Kidney (tissue), 14 donors: ENCODE data around the gene TNFRSF14. TPM values are rescaled to one million over a fixed set of nuclear protein-coding genes. Genes with fewer than 3 reads are reported as not detected.
"Not testable (repeated sequence)": the region's sequence is repeated elsewhere in the genome, so short reads cannot be mapped to it uniquely, and the experiment has no call there.

ENCODE experiments used
- DNase-seq, 5 donors: peaks; one replicate each; pipeline ENCODE4 v3.0.0-alpha.2; 2013 to 2020
- FAIRE-seq: peaks from 2 replicates; lab custom pipeline; 2012; peaks lifted over from hg19 to GRCh38; lab: Jason Lieb, UNC
- H3K27ac ChIP-seq, 2 donors: one replicate each; pipeline ENCODE4 v1.7.0; 2013; ENCODE audit warnings: low read depth in 2 of 2, low read length in 2 of 2, inconsistent platforms in 1 of 2
- H3K27me3 ChIP-seq: one replicate; pipeline ENCODE4 v1.7.1; 2013; ENCODE audit warnings: low read length, inconsistent platforms; ENCODE audit not compliant: control insufficient read depth, insufficient read depth
- H3K36me3 ChIP-seq, 3 donors: one replicate each; pipeline versions ENCODE4 v1.7.0 to v1.7.1; 2013; ENCODE audit warnings: low read length in 3 of 3, control low read depth in 1 of 3, inconsistent platforms in 1 of 3; ENCODE audit not compliant: insufficient read depth in 3 of 3, control insufficient read depth in 2 of 3
- H3K4me1 ChIP-seq, 3 donors: one replicate each; pipeline versions ENCODE4 v1.7.0 to v1.7.1; 2013; ENCODE audit warnings: low read length in 3 of 3, inconsistent platforms in 1 of 3, low read depth in 1 of 3; ENCODE audit not compliant: control insufficient read depth in 2 of 3, insufficient read depth in 2 of 3
- H3K4me3 ChIP-seq, 3 donors: one replicate each; pipeline versions ENCODE4 v1.7.0 to v1.8.1; 2013; ENCODE audit warnings: low read length in 3 of 3, control low read depth in 1 of 3, inconsistent platforms in 1 of 3
- H3K9ac ChIP-seq, 3 donors: one replicate each; pipeline versions ENCODE4 v1.7.0 to v1.7.1; 2013; ENCODE audit warnings: low read length in 3 of 3, control low read depth in 1 of 3, inconsistent platforms in 1 of 3
- H3K9me3 ChIP-seq, 3 donors: one replicate each; pipeline versions ENCODE4 v1.7.0 to v1.7.1; 2013; ENCODE audit warnings: low read length in 3 of 3, control low read depth in 1 of 3, inconsistent platforms in 1 of 3; ENCODE audit not compliant: control insufficient read depth in 2 of 3, insufficient read depth in 1 of 3
- intact Hi-C: fragments of 100-400 bp; cut with DNase I; formaldehyde crosslinking; loops from one replicate; pipeline ENCODE4 v1.11.1; 2022
- polyA plus RNA-seq: library from polyadenylated mRNA; stranded (reverse); fragments of 350-450 nt; fragmentation: Illumina TruSeq; extraction: RNeasy Lipid Tissue Mini Kit (QIAGEN cat#74804); gene quantifications from one replicate; pipeline ENCODE4 v1.2.3, GENCODE V29; 2014; ENCODE audit warnings: low read depth, low replicate concordance; ENCODE audit not compliant: insufficient read depth
- total RNA-seq: library from RNA; stranded (reverse); fragmentation: NEBNext Ultra II Directional; extraction: Animal tissue kit (Norgen Biotek cat#: 25700); gene quantifications from one replicate; pipeline ENCODE4 v1.2.1, GENCODE V29; 2021
- TF ChIP-seq, protein P1 (sequence below): IDR thresholded peaks from 3 replicates; pipeline ENCODE4 v1.5.1; 2012; ENCODE audit warnings: mild to moderate bottlenecking, moderate library complexity, borderline replicate concordance; ENCODE audit not compliant: insufficient read depth; ENCODE audit errors: extremely low read depth
- donor health status: control.
- donor health status: control.
- donor health status: control.
- donor health status: control.
- donor health status: control.
- donor health status: DM: yes; HTN: yes; CAD: no.
- donor health status: Normal renal cell carcinoma (clear cell type).

The TNFRSF14 gene
- total and polyA plus RNA-seq, 2 donors from 2014 or later: 95.0 to 99.1 TPM

DNA sequence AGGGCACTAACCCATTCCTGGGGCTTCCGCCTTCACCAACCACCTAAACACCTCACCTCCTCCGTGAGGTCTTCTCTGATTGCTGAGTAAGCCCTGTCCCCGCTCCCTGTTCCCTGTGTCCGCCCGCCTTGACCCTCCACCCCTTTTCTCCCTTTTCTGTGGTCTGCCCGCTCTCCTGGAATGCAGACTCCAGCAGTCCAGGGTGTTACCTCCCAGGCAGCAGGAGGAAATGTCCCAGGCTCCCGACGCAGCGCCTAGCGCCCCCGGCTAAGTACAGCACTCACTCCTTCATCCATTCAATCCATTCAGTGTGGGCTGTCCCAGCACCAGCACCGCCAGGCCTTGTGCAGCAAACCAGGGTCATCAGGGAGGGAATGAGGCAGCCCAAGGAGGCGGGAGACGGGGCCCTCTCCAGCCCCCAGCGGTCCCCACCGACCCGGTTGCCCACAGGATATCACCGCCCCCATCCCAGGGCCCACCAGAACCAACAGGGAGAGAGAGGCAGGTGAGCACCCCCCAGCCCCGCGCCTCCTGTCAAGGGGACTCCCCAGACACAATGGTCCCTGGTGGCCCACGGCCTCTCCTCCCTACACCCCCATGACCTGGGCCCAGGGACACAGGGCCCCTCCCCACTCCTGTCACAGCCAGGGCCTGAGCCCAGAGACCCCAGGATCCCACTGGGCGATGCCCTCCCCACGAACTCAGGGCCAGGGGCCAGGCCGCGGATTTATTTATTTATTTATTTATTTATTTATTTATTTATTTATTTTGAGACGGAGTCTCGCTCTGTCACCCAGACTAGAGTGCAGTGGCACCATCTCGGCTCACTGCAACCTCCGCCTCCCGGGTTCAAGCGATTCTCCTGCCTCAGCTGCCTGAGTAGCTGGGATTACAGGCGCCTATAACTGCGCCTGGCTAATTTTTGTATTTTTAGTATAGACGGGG is 10.2 kb downstream of the TNFRSF14 start:
- no peaks in the 10 kb centered on the region for H3K36me3 ChIP-seq
- TF ChIP-seq, protein P1, sequence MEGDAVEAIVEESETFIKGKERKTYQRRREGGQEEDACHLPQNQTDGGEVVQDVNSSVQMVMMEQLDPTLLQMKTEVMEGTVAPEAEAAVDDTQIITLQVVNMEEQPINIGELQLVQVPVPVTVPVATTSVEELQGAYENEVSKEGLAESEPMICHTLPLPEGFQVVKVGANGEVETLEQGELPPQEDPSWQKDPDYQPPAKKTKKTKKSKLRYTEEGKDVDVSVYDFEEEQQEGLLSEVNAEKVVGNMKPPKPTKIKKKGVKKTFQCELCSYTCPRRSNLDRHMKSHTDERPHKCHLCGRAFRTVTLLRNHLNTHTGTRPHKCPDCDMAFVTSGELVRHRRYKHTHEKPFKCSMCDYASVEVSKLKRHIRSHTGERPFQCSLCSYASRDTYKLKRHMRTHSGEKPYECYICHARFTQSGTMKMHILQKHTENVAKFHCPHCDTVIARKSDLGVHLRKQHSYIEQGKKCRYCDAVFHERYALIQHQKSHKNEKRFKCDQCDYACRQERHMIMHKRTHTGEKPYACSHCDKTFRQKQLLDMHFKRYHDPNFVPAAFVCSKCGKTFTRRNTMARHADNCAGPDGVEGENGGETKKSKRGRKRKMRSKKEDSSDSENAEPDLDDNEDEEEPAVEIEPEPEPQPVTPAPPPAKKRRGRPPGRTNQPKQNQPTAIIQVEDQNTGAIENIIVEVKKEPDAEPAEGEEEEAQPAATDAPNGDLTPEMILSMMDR: no peak
- no peak overlapping the region for H3K27ac ChIP-seq
- FAIRE-seq: no peak
- DNase-seq: peak in 3 of 5 donors; percentile 65 to 83 (median 66)
- no peak overlapping the region for H3K4me3 ChIP-seq
- H3K27me3 ChIP-seq: no peaks in the 10 kb centered on the region
- no peaks in the 10 kb centered on the region for H3K4me1 ChIP-seq
- intact Hi-C loops: no loop called here
- H3K9me3 ChIP-seq: no peaks in the 10 kb centered on the region
- H3K9ac ChIP-seq: no peak overlapping the region

GRCh38 chr1:2567083-2567679 is 11.0 kb downstream of the TNFRSF14 start:
- no peaks in the 10 kb centered on the region for H3K36me3 ChIP-seq
- no peak overlapping the region for H3K4me3 ChIP-seq
- TF ChIP-seq, protein P1: no peak
- FAIRE-seq (no peak), DNase-seq (peak in 1 of 5 donors; percentile 69)
- H3K9ac ChIP-seq: no peak overlapping the region
- H3K9me3 ChIP-seq: no peaks in the 10 kb centered on the region
- no peaks in the 10 kb centered on the region for H3K27me3 ChIP-seq
- no peaks in the 10 kb centered on the region for H3K4me1 ChIP-seq
- intact Hi-C loops: no loop called here
- no peak overlapping the region for H3K27ac ChIP-seq

GRCh38 chr1:2568187-2568816 is 12.1 kb downstream of the TNFRSF14 start:
- H3K4me1 ChIP-seq, H3K9me3 ChIP-seq, H3K27ac ChIP-seq, H3K36me3 ChIP-seq, H3K9ac ChIP-seq, intact Hi-C loops, FAIRE-seq, H3K27me3 ChIP-seq, H3K4me3 ChIP-seq: not testable (repeated sequence)
- peak in 1 of 5 donors; percentile 61 for DNase-seq

GRCh38 chr1:2569060-2569459 is 12.9 kb downstream of the TNFRSF14 start:
- no peaks in the 10 kb centered on the region for H3K4me1 ChIP-seq
- no peak for FAIRE-seq
- no peaks in the 10 kb centered on the region for H3K27me3 ChIP-seq
- intact Hi-C loops: no loop called here
- H3K27ac ChIP-seq: no peak overlapping the region
- H3K9me3 ChIP-seq: peaks cover 0 to 5% (median 0%) of the 10 kb centered on the region in 3 donors
- DNase-seq: peak in 2 of 5 donors; percentile 62 to 63
- TF ChIP-seq, protein P1: no peak
- H3K4me3 ChIP-seq: no peak overlapping the region
- no peak overlapping the region for H3K9ac ChIP-seq
- no peaks in the 10 kb centered on the region for H3K36me3 ChIP-seq

DNA sequence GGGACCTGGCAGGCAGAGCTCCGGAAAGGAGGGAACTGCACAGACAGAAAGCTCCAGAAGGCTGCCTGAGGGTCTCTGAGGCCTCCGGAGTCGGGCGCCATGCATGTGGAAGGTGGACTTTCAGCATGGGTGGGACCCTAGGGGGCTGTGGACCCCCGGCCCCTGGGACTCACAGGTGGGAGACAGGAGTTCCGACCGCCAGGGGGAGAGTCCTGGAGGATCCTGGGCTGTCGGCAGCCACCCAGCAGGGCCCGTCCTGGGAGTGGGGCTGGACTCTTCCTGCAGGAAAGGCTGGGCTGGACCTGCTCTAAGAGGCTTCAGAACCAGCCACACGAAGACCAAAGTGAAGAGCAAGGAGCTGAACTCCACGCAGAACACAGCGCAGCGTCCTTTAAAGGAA is 13.5 kb downstream of the TNFRSF14 start:
- H3K9me3 ChIP-seq, H3K4me1 ChIP-seq, FAIRE-seq, H3K36me3 ChIP-seq, H3K9ac ChIP-seq, H3K27me3 ChIP-seq, H3K4me3 ChIP-seq, H3K27ac ChIP-seq, intact Hi-C loops: not testable (repeated sequence)
- DNase-seq: peak in 1 of 5 donors; percentile 67
